Hypothalamus (tissue), 51 donors: ENCODE measurements around the gene TRIM71.
"Not testable (repeated sequence)": the region's sequence is repeated elsewhere in the genome, so short reads cannot be mapped to it uniquely, and the experiment has no call there.

Source experiments
- DNase-seq, 51 donors: peaks; one replicate each; lab custom pipeline; 2025; lab: John Stamatoyannopoulos, UW

The TRIM71 gene

DNA sequence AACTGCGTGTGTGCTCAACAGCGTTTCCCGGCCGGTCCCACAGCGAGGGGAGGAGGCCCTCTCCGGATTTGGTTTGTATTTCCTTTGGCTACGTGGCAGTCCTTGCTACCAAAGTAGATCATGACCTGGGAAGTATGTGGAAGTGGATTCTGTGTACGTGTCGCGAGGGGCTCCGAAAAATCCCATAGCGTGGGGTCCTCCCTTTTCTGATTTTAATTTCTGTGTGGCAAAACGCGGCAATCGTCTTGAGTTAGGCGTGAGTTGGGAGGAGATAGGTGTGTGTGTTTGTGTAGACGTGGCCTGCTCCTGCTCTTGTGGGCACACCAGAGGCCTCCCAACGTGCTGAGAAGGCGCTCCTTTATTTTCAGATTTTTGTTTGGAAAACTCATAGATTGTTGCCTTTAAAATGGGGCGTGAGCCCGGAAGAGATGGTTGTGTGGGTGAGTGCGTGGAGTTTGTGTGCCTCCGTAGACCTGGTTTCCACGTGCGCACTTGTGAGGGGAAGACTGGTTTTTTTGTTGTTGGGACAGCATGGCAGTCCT is 1.2 kb downstream of the TRIM71 start:
- DNase-seq: no peak

DNA sequence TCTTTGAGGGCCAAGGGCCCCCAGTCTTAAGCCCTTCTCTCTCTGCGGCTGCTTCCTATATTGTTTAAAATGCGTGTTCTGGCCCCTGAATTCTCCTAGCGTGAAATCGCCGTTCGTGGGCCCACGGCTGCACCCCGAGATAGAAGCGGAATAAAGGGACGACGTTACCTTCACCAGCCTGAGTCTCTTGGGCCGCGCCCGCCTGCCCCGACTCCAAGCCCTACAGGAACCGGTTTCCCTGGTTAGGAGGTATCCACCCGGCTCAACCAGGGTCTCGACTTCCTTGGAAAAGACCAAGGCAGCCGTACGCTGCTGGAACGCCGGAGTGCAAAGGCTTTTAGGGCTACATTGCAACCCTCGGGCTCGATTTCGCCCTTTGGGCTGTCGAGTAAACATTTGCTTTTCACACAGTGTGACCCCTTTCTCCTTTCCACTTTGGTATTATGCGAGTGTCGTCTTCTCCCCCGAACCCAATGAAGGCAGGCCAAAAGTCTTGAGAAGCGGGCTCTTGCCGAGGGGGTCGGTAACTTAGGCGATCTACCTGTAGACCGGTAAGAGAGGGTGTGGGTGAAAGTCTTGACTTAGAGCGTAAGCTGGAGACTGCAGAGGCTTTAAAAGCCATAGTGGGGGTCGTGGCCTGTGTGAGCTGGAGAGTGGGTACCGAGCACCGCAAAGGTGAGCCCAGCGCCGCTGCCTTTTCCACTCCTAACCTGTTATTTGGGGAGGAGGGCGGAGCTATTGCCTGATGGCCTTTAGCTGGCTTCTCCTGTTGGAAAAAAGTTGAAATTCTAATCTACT is 2.0 kb downstream of the TRIM71 start:
- DNase-seq: no peak

DNA sequence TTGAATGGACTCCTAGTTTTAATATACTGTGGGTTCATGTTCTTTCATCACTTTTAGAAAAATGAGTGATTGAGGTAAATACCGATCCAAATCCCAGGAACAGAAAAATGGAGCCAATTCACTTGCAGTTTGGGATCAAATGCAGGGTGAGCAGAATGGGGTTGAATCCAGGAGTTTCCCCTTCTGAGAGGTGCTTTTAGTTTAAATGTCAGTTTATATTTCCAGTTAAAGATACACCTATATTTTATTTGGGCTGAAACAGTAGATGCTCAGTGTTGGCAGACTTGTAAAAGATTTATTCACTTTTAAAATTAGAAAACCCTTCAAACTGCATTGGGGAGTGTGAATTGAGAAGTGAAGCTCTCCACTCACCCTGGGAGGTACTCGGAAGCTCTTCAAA is 2.6 kb downstream of the TRIM71 start:
- no peak for DNase-seq

DNA sequence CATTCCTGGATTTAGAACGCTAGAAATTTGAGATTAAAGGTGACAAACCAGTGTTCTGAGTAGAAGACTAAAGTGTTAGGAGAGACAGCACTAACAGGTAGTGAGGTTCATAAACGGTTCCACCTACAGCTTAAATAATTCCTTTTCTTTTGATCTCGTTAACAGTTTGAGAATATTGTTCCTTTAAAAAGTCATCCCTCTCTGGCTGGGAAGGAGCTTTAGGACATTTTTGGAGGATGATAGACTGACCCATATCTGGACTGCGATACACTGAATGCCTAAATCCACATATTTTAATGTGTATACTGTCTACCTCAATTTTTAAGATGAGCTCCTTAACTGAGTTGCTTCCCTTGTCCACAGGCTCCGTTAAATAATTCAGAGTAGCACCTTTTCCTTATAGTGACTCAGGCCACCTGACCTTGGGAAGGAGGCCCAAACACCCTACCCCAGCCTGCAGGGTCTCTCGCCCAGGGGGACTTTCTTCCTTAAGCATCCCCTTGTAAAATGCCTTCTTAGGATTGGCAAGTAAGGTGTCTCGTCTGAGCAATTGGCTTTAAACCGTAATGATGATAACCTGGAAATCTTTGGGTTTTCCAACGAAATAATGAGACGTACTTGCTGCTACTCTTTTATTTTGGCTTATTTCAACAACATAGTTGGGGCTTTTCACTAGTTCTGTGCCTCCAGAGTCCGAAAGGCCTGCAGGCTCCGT is 3.3 kb downstream of the TRIM71 start:
- no peak for DNase-seq

DNA sequence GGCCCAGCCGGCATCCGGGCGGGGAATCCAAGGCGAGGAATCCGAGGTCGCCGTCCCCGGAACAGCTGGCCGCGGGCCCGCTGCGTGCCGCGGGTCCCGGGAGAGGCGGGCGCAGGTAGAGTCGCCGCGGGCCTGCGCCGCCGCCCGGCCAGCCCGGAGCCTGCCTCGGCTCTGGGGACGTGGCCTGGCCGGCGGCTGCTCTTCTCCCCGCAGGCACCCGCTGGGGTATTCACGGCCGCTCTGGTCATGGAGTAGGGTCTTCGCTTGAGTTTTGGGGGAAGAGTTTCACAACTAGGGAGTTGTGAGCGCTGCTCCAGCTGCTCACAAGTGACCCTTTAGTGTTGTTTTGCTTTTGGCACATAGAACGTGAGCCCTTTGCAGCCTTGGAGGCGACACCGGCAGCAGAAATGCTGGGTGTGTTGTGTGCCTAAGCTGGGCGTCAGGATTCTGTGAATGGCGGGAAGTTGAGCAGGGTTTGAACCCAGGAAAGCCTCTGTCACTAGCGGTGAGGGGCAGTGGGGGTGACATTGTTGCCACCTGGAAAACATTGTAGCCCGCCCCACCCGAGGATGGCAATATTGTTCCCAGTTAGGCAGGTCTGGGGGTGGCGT is 4.0 kb downstream of the TRIM71 start:
- no peak for DNase-seq

DNA sequence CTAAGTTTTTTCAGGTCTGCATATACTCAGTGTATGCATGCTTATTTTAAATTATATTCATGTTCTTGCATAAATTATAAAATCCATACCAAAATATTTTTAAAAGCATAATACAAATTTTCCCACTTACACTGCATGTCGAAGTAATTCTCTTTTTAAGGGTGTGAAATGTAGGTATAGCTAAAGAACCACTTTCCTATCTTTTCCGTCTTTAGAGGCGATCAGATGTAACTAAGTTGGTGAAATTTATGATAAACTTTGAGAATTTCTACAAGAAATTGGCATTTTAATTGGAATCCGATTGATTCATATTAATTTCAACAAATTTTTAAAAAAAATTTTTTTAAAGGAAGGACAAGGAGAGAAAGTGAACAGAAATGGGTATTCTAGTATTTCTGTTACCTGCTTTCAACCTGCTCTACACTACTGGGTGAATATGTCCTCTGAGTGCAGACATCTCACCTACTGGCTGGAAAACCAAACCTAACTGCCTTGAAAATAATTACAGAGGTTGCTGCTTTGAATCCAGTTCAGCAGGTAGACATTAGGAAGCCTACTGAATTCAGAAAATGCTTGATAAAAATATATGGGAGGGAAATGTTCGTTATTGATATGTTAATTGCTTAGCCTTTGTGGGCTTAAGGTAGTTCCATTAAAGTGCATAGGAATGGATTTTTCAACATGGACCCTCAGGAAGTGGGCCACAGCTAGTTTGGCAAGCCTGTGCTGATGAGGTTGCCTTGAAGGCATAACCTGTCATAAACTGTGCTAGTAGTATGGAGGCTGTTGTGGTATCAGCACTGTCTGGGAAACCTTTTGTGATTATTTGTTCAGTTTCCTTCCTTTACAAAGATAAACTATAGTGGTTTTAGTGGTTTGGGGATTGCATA is 5.1 kb downstream of the TRIM71 start:
- no peak for DNase-seq

DNA sequence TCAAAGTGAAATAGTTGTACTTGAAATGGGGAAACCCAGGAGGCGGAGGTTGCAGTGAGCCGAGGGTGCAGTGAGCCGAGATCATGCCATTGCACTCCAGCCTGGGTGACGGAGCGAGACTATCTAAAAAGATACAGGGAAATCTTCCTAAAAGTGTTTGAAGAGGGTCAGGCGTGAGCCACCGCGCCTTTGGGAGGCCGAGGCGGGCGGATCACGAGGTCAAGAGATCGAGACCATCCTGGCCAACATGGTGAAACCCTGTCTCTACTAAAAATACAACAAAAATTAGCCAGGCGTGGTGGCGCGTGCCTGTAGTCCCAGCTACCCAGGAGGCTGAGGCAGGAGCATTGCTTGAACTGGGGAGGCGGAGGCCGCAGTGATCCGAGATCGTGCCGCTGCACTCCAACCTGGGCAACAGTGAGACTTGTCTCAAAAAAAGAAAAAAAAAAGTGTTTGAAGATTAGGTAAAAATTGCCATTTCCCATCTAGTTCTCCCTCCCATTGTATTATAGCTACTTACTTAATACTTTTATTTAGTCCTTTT is 5.9 kb downstream of the TRIM71 start:
- not testable (repeated sequence) for DNase-seq

DNA sequence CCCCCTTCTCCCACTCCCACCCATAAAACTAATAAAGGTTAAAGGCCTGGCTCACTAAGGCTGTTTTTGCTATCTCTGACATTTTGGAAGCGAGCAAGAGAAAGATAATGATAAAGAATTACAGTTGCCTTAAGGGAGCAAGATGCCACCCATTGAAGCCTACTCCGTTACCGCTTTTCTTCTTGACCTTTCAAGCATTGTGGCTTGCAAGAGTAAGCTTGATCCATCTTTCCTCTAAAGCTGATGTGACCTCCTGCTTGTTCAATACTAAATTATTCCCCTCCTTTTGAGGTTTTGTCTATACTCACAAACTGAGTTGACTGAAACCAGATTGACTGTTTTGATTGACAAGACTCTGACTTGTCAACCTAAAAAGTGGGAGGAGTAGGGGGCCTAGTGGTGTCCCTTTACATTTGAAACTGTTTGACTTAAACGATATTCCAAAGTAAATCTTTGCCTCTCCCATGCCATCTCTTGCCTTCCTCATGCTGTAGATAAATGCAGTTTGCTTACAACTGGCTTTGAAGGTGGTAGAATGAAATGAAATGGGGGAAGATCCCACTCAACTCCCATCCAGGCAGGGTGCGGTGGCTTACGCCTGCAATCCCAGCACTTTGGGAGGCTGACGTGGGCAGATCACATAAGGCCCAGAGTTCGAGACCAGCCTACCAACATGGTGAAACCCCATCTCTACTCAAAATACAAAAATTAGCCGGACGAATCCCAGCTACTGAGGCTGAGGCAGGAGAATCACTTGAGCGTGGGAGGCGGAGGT is 8.0 kb downstream of the TRIM71 start:
- DNase-seq: no peak

DNA sequence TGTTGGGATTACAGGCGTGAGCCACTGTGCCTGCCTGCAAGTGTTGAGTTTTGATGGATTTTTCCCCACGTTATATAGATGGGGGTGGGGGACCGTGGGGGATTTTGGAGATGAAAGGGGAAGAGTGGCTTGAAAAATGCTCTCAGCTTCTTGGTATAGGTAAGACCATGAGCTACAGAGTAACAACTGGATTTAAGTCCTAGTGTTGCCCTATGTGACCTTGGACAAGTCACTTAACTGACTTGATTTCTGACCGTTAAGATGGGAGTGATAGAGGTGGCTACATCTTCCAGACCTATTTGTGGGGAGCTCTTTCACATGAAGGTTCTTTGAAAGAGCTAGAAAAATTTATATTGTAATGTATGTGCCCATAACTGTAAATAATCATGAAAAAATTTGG is 13.3 kb downstream of the TRIM71 start:
- no peak for DNase-seq

DNA sequence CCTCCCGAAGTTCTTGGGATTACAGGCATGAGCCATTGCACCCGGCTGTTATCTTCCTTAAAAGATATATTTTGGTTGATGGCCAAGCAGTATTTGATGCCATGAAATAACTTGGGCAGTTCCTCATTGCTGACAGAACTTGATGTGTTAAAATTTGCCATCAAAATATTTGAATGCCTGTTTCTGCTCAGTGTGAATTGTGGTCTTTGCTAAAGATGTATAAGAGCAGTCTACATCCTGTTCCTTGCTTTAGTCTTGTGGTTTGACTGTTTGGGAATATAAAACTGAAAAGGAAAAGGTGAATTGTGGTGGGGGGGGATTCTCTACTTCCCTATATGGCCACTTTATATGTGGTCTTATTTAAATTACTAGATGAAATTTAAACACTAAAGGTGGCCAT is 14.0 kb downstream of the TRIM71 start:
- no peak for DNase-seq

DNA sequence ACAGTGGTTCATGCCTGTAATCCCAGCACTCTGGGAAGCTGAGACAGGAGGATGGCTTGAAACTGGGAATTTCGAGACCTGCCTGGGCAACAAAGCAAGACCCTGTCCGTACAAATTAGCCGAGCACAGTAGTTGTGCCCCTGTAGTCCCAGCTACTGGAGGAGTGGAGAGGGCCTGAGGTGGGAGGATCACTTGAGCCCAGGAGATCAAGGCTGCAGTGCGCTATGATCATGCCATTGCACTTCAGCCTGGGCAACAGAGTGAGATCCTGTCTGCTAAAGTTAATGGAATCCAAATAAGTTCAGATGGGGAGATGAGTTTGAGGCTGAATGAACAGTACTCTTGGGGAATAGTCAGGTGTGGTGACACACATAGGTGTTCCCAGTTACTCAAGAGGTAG is 14.4 kb downstream of the TRIM71 start:
- DNase-seq: no peak

DNA sequence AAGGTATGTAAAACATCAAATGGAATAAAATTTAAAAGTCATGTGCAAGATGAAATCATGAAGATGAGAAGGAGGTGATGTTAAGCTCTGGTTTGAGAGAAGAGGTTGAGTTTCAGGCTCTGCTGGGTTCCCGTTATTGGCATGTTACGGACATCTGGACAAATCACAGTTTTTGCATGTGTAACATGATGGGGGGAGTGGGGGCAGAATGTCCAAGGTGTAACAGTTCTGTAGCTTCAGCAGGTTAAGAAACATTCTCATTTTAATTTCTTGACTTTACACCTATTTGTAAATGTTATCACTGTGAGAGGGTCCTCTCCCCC is 17.2 kb downstream of the TRIM71 start:
- no peak for DNase-seq

DNA sequence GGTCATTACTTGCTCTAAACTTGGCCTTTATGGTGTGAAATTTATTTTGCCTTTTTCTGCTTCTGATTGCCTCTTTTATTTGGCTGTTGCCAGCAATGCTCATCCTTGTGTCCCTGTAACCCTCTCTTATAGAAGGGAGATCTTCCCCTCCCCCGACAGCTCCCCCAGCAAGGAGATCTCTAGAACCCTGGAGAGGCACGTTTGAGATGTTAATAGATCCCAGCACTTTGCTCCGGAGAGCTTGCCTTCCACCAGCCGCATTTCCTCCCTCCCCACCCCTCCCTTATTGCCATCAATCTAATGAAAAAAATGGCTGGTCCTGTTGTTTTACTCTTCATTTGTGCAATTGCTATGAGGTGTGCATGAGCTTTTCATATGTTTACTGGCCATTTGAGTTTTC is 18.2 kb downstream of the TRIM71 start:
- no peak for DNase-seq

DNA sequence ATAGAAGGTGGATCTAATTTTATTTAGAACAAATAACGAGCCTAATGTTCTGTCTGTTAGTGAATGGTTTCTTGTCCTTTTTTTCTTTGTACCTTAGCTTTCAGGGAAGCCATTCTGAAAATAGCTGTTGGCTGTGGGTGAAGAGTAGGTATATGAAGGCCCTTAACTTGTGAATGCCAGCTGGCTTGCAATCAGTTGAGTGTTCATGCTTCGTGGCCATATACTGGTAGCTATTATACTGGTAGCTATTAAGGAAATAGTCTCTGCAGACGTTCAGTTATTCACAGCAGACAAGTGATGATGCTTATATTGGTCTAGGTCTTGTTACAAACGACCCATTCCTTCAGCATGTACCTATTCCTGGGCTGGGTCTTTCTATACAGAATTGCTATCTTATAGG is 18.8 kb downstream of the TRIM71 start:
- no peak for DNase-seq

DNA sequence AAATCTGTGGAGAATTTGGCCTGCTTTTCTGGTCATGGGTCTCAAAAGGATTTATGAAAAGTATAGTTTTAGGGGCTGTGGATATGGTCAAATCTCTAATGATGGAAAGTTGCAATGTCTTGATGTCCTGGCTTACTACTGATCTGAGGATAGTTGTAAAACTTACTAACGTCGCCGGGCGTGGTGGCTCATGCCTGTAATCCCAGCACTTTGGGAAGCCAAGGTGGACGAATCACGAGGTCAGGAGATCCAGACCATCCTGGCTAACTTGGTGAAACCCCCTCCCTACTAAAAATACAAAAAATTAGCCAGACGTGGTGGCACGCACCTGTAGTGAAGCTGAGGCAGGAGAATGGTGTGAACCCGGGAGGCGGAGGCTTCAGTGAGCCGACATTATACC is 19.6 kb downstream of the TRIM71 start:
- DNase-seq: no peak

DNA sequence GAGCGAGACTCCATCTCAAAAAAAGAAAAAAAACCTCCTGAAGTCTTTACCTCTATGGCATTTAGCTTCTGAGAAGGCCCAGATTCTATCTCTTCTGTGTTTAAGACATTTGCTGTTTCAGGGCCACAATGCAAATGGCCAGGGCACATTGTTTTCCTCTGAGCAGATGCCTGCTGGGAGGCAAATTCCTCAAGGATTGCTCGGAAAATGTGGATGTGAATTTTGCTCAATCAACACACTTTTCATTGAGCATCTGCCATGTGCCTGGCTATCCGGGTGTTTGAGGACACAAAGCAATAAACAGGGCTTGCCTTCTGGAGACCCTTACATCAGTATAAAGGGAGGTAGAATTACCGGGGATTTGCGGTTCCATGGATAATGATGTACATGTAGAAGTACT is 20.0 kb downstream of the TRIM71 start:
- DNase-seq: no peak

DNA sequence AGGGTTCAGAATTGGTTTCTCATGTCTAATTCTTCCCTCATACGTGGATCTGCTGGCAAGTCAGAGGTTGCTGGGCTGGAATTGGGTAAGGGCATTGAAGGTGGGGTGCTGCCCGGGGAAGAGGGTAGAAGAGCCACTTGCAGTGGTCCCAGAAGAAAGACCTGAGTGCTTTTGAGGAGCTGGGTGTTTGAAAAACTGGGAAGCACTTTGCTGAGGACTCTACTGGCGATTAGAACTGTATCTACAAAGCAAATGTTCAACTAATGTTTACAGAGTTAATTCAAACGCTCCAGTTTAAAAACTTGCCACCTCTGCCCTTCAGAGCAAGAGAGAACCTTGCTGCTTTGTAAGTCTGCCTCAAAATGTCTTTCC is 21.9 kb downstream of the TRIM71 start:
- DNase-seq: no peak

DNA sequence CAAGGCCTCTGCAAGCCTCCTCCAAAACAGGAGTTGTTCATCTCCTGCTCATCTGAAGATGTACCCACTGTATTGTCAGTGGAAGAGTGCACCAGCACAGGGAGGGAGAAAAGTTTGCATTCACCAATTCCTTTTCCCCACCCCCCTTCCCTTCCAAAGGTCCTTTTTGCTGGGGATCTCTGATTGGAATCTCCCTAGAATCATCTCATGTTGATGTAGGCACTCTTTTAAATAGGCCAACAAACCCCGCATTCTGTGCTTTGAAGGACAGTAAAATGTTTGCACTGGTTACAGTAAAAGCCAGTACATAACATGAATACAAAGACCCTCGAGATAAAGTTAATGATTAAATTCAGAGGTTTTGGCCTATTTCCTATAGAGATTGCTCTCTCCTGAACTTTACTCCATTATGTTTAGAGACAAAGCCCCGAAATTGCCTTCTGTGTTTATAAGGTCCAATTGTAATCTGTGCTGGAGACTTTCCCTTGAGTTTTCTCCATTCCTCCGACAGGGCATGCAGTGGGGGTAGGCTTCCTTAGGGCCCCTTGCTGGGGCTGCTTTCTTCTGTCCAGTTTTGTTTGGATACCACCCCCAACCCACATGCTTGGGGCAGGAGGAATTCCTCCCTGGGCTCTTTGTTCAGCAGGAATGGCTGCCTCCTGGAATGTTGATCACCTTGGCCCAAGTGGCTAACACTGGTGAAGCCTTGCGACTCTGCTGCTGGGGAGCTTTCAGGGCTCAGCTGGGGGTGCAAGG is 22.5 kb downstream of the TRIM71 start:
- no peak for DNase-seq

DNA sequence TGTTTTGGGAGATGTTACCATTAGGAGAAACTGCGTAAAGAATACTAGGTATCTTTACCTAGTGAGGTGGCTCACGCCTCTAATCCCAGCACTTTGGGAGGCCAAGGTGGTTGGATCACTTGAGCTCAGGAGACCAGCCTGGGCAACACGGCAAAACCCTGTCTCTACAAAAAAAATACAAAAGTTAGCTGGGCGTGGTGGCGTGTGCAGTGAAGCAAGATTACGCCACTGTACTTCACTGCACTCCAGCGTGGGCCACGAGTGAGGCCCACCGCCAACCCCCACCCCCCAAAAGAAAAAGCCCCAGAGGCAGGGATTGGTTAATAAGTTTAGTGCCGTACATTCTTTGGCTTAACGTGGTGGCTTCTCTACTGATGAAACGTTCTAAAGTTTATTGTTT is 23.5 kb downstream of the TRIM71 start:
- DNase-seq: no peak
